GM19438 (cell line): ENCODE measurements around the gene LHFPL6.

Experiments used
- ATAC-seq: cut with Tn5 transposase; IDR thresholded peaks from one replicate; pipeline ENCODE4 v1.9.1; 2021; ENCODE audit warnings: low read depth; ENCODE audit not compliant: unreplicated experiment

The LHFPL6 gene

GRCh38 chr13:39559847-39560246 is 43.1 kb downstream of the LHFPL6 start:
- no peak for ATAC-seq

GRCh38 chr13:39557285-39557955 is 45.6 kb downstream of the LHFPL6 start:
- ATAC-seq: no peak

DNA sequence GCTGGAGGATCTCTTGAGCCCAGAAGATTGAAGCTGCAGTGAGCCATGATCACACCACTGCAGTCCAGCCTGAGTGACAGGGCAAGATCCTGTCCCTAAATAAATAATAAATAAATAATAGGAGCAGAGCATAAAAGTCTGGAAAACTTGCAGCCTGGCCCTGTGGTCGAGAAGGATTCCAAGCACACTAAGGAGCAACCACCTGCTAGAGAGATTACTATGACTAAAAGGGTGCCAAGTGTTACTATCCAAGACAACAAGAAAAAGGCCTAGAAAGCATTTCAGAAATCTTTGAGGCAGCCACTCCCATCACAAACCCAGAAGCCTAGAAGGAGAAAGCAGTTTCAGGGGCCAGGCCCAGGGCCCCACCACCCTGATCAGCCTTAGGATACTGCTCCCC is 46.1 kb downstream of the LHFPL6 start:
- ATAC-seq: no peak

- no peak for ATAC-seq
Observed at GRCh38 chr13:39554371-39554770, 48.6 kb downstream of the LHFPL6 start.

GRCh38 chr13:39552246-39552645 is 50.7 kb downstream of the LHFPL6 start:
- no peak for ATAC-seq

DNA sequence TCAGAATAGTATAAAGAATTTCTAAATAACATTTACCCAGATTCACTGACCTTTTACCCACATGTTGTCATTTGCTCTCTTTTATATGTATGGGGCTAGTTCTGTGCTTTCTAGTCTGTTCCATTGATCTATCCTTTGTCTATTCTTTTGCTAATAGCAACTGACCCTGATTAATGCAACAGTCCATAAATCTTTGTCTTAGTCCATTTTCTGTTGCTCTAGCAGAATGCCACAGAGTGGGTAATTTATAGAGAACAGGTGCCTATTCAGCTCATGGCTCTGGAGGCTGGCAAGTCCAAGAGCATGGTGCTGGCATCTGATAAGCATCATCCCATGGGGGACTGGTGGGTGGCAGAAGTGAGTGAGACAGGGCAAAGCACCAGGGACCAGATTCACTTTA is 52.1 kb downstream of the LHFPL6 start:
- no peak for ATAC-seq

- no peak for ATAC-seq
Observed at GRCh38 chr13:39547108-39547507, 55.9 kb downstream of the LHFPL6 start.

DNA sequence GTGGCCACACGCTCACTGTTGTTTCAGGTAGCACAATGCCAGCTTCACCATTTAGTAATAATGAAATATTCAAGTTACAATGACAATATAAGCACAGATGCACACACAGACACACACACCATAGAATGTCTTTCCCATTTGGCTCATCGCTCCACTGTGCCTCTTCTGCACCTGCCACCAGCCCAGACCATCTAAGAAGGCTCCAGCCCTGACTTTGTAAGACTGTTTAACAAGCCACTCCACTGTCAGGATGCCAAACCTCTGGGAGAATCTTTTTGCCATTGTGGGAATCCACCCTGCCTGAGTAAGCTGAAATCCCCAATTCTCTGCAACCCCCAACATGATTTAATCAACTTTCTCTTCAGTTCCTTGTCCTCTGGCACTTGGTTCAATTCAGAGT is 60.6 kb downstream of the LHFPL6 start:
- ATAC-seq: no peak

DNA sequence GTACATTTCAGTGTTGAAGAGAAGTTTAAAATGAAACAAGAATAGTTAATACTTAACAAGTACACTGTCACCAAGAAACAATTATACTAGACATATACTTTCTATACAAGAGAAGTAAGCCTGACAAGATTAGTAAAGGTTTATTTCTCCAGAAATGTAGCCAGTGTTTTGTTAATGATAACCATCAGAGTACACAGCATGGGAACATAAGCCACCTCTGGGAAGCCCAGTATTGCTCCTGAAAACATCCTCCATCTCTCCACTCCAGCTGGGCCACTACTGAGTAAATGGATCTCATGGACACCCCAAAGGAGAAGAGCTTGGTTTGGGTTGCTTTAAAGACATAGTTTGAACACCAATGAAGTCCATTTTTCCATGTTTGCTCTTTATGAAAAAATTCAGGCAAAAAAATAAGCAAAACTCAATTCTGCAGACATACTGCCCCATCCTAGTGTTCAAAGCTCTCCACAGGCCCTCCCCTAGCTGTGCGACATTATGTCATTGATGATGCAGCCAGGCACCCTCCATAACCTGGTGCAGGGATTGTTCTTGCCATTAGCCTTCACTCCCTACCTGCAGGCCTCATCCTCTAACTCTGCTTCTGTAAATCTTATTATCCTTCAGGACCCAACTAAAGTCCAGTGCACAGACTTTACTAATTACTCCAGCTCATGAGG is 61.9 kb downstream of the LHFPL6 start:
- ATAC-seq: no peak

GRCh38 chr13:39538816-39539790 is 63.9 kb downstream of the LHFPL6 start:
- no peak for ATAC-seq

GRCh38 chr13:39536906-39537305 is 66.1 kb downstream of the LHFPL6 start:
- no peak for ATAC-seq

DNA sequence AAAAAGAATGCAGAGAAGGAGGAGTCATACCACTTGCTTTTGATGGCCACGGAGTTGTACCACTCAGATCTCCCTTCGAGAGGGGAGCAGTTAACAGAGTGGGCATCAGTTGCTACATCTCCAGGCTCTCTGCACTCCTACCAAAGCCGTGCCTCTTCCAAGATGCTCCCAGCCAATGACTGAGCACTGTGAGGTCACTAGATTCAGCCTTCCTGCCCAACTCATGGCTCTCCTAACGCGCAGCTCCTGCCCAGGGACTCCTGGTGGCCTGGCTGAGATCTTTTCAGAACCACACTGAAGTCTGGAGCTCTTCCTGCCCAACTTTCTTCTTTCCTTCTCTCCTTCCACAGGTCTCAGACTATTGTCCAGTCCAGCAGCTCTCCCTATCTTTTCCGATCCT is 66.7 kb downstream of the LHFPL6 start:
- no peak for ATAC-seq

DNA sequence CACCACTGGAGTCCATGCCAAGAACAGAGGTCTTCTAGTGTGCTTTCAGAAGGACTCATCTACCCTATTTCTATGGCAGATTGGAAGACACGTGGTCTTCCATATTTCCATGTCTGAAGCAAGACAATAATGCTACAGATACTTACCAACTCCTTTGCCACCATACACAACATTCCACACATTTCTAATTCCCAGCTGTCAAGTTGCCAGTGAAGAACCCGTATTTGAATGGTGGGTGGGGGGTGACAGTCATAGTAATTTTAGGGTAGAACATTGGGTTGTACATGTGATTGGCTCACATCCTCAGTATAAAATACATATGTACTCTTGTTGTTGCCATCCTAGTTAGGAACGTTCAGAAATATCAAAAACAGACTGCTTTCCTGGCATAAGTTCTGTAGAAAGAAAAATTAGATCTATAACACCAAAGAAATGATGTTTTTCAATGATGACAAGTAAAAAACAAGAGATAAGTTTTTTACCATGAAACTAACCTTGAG is 69.3 kb downstream of the LHFPL6 start:
- ATAC-seq: no peak

DNA sequence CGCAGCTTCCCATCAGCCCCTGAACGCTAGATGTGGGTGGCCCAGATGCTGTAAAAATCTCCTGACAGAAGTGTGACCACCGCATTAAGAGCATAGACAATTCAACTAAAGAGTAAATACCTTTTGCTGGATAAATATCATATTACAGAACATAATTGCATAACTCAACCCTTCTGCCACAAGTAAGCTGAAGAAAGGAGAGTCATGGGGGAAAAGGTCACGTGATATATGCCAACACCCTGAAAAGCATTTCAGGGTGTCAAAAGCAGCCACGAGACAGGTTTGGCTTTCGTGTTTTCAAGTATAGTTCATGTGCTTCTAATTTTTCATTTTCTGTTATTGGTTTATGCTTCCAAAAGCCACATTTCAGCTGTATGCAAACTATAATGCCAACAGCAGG is 71.3 kb downstream of the LHFPL6 start:
- no peak for ATAC-seq

- no peak for ATAC-seq
Observed at GRCh38 chr13:39530916-39531315, 72.1 kb downstream of the LHFPL6 start.

DNA sequence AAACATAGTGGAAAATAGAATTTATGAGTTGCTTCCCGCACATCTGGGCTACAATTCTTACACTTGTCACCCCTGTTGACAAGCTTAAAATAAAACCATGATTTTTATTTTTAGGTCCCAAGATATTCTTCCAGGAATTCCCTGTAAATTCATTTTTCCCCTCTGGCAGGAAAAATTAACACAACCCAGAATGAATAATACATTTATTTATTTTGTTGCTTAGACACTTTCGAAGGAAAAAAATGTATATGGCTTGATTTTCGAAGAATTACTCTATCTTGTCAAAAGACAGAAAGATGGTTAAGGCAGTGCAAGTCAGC is 74.4 kb downstream of the LHFPL6 start:
- ATAC-seq: no peak

DNA sequence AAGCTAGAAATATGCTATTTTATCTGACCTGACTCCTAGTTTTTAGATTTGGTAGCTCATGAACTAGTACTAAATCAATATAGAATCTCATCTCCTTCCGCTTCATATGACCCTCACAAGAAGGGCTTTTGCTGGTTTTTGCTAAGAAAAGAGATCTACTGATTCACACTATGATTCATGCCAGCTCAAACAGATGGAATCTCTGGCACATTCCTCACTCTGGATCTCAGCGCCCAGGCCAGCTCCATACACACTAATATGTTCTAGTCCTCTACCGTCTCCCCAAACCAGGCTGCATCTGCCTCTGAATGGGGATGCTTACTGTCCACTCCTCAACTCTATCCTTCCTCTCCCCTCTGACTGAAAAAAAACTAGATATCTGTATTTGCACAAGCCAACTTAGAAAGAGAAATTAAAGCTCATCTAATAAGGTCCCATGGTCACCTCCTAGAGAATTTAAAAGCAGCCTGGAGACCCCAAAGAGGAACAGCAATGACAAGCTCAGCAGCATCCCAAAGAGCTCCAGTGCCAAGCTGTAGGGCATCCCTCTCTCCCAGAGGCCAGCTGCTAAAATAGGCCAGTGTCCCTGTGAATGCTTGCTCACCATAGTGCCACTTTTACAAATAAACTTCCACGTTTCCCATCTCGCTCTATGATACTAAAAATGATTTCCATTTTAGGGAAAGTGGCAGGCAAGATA is 74.9 kb downstream of the LHFPL6 start:
- ATAC-seq: no peak

DNA sequence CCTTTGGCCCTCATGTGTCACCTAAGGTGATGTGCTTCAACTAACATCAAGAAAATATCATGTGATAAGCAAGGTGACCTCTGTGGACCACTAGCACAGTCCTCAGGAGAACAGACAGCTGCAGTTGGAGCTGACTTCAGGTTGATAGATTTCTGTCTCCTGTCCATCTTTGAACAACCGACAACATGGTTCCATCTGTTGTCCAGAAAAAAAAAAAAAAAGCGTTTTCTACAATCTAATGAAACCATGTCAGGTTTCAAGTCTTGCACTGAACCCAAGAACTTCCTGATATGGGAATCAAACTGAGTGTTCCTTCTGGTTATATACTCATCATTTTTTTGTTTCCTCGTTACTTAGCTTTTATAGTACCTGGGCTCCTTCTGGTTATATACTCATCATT is 75.7 kb downstream of the LHFPL6 start:
- no peak for ATAC-seq

DNA sequence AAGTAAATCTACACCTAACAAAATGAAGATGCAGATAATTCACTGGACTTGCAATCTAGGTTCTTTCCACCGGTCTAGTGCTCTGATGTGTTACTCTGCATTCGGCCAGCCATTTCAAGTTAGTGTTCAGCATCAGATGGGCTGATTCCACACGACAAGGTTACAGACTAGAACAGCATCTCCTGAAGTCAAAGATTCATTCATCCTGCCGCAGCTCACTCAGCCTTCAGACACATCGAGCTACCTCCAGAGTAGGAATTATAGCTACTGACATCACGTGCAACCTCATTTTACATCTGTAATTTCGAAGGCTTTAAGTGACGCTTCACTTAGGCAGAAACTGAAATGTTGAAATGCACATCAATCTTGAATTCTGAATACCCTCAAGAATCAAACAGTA is 76.5 kb downstream of the LHFPL6 start:
- no peak for ATAC-seq

DNA sequence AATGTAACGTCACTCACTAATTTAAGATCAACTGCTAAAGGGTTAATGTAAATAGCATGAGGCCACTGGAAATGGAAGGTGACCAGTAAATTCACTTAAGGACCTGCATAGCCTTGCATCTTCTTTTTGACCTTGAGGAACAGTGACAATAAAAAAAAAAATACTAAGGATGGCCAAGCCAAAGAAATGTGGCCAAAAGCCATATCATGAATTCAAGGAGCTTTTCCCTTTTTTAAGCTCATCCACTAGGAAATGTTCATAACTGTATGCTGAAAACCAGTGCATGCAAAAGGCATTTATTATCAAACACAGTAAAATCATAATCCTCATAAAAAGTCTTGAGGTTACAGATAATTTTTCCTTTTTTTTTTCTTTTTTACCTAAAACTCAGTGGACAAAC is 77.5 kb downstream of the LHFPL6 start:
- no peak for ATAC-seq

- no peak for ATAC-seq
Observed at GRCh38 chr13:39524795-39525194, 78.2 kb downstream of the LHFPL6 start.
